Dedifferentiated amniotic fluid mesenchymal stem cell (primary cell): ENCODE data around the gene PCNX2.

Experiments
- DNase-seq: peaks from one replicate; pipeline ENCODE4 v3.0.0-alpha.2; 2016; ENCODE audit errors: extremely low spot score

PCNX2 gene, protein sequence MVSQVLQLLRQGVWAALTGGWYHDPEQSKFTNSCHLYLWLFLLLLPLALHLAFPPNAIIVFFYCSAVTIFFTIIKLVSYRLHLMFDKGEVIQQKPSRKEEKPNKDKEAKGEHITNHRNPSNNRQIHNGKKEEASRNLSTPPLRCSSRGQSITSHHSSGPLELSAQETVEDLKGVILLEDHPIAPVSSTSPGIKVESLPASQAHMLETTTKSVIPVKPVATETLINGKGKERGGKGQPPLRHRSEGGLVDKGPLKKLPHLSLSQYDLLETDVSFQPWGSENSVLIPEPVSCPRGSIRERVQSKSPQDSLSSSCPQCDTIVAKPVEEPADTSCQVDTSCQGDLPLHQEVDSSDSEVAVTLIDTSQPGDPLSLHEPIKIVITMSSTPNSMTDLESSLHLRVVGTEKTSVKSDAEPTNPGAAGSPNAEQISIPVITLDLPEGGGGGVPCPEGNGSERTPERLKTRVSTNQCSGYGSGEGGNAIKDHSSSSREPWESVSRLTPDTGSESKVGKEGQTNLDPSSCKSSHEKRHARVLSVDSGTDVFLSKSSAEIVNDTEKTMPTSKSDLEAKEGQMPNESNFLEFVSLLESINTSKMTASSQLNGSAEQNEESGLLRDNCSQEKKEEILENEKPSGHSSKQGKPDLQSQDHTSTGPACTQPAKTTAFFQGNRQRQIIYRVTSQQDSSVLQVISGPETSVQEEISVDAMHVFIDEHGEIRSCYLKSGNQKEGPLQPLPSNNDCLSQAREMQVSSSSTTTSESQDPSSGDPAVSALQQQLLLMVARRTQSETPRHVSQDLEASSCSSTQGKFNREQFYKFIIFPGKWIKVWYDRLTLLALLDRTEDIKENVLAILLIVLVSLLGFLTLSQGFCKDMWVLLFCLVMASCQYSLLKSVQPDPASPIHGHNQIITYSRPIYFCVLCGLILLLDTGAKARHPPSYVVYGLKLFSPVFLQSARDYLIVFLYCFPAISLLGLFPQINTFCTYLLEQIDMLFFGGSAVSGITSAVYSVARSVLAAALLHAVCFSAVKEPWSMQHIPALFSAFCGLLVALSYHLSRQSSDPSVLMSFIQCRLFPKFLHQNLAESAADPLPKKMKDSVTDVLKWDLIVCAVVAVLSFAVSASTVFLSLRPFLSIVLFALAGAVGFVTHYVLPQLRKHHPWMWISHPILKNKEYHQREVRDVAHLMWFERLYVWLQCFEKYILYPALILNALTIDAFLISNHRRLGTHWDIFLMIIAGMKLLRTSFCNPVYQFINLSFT (N-terminal part only)

DNA sequence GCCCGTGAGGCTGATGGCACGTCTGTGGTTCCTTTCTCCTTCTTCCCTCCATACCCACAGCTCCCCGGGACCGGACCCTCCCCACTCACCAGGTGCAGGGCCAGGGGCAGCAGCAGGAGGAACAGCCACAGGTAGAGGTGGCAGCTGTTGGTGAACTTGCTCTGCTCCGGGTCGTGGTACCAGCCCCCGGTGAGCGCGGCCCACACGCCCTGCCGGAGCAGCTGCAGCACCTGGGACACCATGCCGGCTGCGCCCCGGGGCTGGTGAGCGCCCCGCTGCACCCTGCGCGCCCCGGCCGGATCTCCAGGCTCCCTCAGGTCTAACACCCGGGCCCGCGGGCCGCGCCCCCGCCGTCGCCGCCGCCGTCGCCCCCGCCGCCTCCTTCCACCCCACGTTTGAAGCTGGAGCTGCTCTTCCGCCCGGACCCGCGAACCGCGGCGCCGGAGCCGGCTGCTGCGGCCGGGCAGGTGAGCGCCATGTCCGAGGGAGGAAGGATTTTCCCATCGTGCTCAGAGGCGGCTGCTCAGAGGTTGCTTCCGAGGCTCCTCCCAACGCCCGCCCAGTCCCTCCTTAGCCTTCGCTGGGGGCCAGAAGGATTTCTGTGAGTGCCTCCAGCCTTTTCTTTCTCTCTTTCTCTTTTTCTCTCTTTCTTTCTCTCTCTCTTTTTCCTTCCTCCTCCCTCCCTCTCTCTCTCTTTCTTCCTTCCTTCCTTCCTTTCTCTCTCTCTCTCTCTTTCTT lies at the start of gene PCNX2:
TSS of gene PCNX2 (minus strand) at position 489 of the 738 bp plus-strand sequence. CDS start at position 242, 247 bp downstream.
- DNase-seq = peak; percentile 27

DNA sequence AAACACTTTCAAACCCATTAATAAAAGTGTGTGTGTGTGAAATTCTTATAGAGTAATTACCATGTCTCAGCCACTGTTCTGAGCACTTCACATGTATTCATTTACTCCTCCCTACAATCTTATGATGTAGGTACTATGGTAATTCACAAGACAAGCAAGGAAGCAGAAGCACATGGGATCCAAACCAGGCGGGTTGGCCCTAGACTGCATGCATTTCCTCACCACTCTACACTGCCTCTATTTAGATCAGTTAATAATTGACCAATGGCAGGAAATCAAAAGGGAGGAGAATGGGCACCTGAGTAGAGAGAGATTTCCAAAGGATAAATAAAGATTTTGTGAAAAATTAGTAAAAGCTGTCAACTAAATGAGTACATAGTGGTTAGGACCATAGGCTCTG lies 47.7 kb upstream of the PCNX2 start:
- DNase-seq = no peak

DNA sequence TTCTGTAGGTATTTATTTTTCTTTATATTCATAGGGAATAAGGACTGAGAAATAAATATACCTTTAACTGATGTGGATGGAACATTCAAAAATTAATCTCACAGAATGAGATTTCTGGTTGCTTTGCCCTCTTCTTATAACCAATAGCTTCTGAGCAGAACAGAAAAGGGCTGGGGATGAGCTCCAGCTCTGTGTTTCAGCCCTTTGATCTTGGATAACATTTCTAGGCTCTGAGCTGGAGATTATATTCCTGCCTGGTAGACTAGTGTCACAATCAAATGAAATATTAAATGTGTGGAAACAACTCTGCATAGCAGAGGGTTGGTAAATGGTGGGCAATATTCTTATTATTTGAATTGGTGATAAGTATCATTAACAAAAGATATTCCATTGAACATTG lies 46.6 kb upstream of the PCNX2 start:
- no peak for DNase-seq

DNA sequence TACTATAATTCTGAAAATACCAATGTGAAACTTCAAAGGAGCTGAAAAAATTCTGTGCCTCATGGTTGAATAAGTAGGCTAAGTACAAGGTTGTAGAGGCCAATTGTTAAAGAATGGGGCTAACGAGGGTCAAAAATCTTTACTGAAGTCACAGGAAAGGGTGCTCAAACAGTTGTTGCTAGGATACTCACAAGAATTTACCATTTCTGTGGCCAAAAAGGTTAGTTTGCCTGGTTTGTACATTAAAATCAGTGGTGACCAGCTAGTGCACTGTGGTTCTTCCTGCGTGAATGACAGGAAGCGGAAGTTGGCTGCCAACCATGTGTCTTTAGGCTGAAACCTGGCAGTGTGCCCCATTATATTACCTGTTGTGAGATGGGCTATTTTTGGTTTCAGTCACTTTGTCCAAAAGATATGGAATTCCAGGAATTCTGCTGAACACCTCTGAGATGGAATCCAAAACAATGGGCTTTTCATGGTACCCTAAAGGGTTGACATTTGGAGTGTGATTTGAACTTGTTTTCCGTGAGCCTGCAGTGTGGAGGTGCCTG lies 45.5 kb upstream of the PCNX2 start:
- DNase-seq = no peak

DNA sequence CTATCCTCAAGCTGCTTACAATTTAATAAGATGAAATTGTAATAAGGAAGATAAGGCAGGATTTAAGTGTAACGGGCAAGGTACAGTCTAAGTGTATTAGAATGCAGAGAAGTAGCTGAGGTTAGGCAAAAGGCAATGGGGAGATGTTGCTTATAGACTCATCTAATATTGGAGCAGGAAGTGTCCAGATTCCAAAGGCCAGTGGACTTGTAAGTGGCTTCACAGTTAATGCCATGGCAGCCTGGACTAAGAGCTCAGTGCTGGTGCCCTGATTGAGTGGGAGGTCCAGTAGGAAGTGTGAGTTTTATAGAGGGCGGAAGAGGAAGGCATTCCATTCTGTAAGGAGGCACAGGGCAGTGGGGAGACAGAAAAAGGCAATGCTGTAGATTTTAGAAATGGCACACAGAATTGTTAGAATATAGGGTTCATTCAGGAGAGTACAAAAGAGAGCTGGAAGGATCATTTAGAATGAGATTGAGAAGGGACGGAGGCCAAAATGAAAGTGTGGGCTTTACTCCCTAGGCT lies 44.6 kb upstream of the PCNX2 start:
- DNase-seq = no peak

DNA sequence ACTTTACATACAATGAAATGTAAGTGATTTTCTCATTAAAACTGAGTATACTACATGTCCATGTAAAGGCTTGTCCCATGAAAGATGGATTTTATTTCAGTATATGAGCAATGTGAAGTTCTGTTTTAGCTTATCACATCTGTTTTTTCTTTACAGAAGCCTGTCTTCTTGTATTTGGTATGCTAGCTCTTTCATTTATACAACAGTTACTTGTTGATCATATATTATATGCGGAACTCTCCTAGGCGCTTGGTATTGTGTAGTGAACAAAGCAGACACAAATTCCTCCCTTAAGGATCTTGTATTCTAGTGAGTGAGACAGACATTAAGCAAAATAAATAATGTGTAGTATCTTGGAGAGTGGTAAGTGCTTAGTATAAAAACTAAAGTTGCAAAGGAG lies 42.6 kb upstream of the PCNX2 start:
- no peak for DNase-seq

DNA sequence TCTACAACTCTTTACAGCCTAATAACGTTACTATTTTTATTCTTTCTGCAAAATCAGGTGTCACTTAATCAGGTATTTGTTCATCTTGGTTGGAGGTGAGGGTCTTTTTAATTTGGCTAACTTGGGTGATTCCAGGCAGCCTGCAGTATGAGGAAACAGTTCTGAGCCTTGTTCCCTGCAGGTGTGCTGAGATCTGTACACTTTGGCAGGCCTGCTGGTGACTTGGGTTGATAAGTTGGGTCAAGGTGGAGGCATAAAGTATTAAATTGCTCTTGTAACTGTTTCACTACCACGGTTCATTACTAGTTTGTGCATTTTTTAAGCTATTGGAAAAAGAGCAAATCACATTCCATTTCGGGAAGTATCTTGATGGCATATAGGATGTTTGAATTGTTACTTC lies 42.0 kb upstream of the PCNX2 start:
- no peak for DNase-seq

DNA sequence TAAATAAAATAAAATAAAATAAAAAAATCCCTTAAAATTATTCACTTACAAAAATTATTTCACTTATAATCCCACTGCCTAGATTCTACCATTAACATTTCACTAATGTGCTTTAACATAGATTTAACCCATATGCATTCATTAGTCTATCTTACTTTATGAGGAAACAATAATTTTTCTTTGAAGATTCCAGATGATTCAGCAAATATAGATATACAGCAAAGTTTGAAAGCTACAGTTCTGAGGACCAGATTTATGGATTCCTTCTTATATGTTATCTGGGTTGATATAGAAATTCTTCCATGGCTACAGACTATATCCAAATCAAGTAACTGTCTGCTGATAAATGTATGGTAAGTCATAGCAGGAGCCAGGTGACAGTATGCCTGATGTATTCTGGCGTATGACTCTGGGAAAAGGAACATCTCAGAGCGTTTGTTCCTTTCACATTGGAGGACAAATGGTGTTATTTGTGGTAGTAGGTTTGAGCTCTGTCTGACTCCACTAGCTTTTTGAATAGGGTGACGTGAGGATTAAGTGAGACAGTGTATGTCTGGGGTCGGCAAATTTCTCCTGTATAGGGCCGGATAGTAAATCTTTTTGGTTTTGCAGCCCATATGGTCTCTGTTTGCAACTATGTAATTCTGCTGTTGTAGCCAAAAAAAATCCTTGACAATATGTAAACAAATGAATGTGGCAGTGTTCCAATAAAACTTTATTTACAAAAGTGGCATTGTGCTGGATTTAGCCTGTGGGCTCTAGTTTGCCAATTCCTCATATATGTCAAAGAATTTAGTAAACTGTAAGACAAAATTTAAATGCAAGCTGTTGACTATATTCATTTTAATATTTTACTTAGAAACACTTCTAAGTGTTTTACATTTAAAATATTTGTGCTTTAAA lies 41.3 kb upstream of the PCNX2 start:
- no peak for DNase-seq

DNA sequence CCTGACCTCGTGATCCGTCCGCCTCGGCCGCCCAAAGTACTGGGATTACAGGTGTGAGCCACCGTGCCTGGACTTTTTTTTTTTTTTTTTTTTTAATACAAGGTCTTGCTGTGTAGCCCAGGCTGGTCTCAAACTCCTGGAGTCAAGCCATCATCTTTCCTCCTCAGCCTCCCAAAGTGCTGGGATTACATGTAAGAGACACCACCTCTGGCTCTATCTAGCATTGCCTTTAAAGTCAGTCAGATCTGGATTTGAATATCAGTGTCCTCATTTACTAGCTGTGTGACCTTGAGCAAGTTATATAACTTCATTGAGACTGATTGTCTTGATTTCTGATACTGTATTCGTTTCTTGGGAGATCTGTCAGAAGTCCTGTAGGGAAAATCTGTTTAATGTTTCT lies 38.6 kb upstream of the PCNX2 start:
- DNase-seq = no peak

DNA sequence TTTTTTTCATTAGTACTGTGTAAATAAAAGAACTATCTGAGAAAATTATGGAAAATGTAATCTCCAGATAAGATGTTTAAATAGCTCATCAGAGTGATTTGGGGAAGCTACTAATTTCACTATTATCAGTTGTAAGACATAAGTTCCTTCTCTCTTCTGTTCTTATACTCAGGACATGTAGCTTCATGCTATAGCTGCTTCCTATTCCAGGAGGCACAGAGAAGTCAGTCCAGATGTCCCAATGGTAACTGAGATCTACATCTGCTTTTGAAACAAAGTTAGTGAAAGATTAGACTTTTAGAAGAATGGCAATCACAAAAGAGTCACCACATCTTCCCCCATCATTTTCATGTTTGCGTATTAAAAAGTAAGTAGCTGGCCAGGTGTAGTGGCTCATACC lies 37.6 kb upstream of the PCNX2 start:
- no peak for DNase-seq

DNA sequence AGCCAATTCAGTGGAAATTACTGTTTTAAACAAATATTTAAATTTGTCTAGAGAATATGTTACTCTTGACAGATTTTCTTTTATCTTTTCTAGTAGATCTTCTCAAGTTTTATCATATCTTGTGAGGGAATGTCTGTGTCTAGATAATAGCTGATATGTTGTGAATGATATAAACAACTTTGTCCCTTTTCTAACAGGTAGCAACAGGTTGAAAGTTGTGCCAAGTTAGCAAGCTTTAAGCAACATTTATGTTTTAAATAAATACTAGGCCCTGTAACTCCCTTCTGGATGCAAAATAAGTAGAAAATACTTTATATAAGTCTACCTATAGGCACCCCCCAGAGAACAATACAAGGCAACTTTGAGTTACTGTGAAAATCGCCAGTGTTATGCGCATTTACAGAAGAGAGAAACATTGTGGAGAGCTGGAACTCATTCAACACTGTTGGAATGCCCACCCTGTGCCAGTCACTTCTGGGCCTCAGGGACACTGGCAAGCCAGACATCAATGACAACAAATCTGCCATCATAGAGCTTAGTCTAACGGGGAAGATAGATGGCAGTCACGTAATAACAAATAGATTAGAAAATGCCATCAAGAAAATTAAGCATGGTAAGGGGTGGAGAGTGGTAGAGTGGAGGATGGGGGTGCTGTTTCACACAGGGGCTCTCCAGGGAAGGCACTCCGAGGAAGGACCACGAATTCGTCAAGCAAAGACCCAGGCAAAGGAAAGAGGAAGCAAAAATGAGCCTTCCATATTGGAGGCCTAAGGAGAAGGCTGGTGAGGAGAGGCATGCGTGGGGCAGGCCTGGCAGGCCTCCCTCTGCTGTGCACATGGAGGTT lies 36.4 kb upstream of the PCNX2 start:
- no peak for DNase-seq

DNA sequence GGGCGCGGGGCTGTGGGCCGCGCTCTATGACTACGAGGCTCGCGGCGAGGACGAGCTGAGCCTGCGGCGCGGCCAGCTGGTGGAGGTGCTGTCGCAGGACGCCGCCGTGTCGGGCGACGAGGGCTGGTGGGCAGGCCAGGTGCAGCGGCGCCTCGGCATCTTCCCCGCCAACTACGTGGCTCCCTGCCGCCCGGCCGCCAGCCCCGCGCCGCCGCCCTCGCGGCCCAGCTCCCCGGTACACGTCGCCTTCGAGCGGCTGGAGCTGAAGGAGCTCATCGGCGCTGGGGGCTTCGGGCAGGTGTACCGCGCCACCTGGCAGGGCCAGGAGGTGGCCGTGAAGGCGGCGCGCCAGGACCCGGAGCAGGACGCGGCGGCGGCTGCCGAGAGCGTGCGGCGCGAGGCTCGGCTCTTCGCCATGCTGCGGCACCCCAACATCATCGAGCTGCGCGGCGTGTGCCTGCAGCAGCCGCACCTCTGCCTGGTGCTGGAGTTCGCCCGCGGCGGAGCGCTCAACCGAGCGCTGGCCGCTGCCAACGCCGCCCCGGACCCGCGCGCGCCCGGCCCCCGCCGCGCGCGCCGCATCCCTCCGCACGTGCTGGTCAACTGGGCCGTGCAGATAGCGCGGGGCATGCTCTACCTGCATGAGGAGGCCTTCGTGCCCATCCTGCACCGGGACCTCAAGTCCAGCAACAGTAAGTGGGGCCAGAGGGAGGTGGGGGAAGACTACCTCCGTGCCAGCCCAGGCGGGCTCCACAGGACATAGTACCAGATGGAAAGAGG lies 32.8 kb upstream of the PCNX2 start:
- DNase-seq = no peak

DNA sequence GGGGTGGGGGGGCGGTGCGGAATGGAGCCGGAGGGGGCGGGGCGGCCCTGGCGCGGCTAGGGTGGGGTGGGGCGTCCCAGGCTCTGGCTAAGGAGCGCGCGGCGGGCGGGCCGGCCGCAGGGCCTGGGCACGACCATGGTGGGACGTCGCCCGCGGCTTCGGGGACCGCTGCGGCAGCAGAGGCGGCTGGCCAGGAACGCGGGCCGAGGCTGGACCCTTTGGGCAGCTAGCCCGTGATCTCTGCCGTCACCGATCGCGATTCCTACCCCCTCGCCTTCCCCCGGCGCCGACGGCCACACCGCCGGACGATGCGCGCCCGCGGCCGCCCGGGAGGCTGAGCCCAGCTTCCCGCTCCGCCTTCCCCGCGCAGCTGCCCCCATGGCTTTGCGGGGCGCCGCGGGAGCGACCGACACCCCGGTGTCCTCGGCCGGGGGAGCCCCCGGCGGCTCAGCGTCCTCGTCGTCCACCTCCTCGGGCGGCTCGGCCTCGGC lies 32.2 kb upstream of the PCNX2 start, which contains the start of gene MAP3K21:
TSS of gene MAP3K21 (plus strand) at position 74 of the 491 bp plus-strand sequence. CDS start at position 379, 305 bp downstream.
- no peak for DNase-seq

DNA sequence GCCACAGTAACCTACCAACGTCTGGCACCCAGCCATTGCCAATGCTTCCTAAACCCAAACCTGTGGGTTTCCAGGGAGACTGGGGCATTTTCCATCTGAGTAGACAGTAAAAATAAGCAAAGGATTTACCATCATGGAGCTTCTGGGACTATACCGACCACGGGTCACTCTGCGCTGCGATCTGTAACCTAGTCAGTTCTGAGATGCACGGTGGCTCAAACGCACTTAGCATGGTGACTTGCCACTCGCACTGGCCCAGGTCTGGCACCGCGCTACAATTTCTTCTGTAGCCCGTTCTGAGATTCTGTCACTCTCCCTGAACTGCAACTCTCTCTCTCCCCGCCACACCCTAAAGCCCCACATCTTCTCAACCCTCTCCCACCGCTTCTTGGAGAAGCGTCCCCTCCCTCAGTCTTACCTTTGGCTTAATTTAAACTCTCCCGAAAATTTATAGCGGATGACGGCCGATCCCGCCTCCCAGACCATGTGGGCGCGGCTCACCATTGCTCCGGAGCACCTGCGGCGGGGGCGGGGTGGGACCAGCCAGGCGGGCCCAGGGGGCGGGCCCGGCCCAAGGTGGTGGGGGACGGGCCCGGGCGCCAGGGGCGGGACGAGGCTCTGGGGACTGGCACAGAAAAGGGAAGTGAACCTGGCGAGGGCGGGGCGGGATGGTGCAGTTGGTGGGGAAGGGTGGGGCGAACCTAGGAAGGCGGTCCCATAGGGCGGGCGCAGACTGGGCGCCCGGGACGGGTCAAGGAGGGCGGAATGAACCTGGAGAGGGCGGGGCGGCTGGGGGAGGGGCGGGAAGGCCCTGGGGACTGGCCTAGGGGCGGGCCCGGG lies 31.5 kb upstream of the PCNX2 start:
- DNase-seq = no peak

DNA sequence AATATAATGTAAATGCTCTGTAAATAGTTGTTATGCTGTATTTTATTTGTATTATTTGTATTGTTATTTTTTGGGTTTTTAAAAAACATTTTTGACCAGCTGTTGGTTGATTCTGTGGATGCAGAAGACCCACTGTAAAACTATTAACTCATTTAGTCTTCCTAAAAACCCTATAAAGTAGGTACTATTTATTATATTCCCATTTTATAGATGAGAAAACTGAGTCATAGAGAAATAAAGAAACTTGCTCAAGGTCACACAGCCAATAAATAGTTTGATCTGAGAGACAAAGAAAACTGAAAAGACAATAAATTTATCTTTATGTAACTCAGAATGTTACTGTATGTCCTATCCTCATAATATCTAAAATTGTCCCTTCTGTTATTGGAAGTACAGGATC lies 30.8 kb upstream of the PCNX2 start:
- DNase-seq = no peak

DNA sequence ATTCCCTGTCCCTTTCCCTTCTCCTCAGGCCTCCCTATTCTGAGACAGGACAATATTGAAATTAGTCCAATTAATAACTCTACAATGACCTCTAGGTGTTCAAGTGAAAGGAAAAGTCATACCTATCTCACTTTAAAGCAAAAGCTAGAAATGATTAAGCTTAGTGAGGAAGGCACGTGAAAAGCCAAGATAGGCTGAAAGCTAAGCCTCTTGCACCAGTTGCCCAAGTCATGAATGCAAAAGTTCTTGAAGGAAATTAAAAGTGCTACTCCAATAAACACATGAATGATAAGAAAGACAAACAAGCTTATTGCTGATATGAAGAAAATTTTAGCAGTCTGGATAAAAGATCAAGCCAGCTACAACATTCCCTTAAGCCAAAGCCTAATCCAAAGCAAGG lies 28.2 kb upstream of the PCNX2 start:
- DNase-seq = no peak

DNA sequence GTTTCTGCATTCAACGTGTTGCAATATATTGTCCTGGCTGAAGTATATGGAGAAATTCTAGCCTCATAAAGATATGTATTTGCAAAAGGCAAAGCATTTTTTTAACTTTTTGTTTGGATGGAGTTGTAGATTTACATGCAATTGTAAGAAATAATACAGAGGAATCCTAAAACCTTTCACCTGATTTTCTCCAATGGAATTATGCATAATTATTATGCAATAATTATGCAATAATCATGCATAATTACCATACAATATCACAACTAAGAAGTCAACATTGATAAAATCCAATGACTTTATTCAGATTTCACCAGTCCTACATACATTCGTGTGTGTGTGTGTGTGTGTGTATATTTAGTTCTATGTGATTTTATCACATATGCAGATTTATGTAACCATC lies 24.5 kb upstream of the PCNX2 start:
- DNase-seq = no peak
